Transverse colon (tissue), 4 donors: ENCODE data around the gene C12orf75.

Source experiments
- CTCF ChIP-seq, 5 experiments: fragments of 200-600 bp in 3 of 5; fragments of 450-650 bp in 2 of 5; sonication (generic) in 3 of 5; IDR thresholded peaks; 1 replicate in 2 of 5; 2 replicates in 3 of 5; pipeline ENCODE4 v1.5.1; 2016 to 2017; ENCODE audit warnings: antibody characterized with exemption in 5 of 5, inconsistent platforms in 3 of 5, mild to moderate bottlenecking in 2 of 5, moderate library complexity in 1 of 5
- POLR2AphosphoS5 ChIP-seq, 3 donors: sonication (generic); formaldehyde crosslinking; IDR thresholded peaks; one replicate each; pipeline ENCODE4 v1.6.1; 2016; ENCODE audit warnings: antibody characterized with exemption in 3 of 3

- TF ChIP-seq CTCF (IDR thresholded peaks at IDR 0.05) (no peak), POLR2AphosphoS5 (IDR thresholded peaks at IDR 0.05) (no peak)
These were observed 5.8 kb upstream of the C12orf75 start for GRCh38 chr12:105324704-105325103.
